Mucosa of rectum (tissue), 2 donors: ENCODE measurements around the gene DQX1.
A peak's percentile ranks its signal among the peaks of the same experiment; 100 is the strongest.
"Not testable (repeated sequence)": the region's sequence is repeated elsewhere in the genome, so short reads cannot be mapped to it uniquely, and the experiment has no call there.

Experiments used
- H3K27ac ChIP-seq, 2 donors: one replicate each; pipeline ENCODE4 v1.7.0; 2013; ENCODE audit warnings: inconsistent platforms in 2 of 2, low read depth in 2 of 2, low read length in 2 of 2
- H3K27me3 ChIP-seq, 2 donors: one replicate each; pipeline ENCODE4 v1.7.0; 2013; ENCODE audit warnings: low read length in 2 of 2; ENCODE audit not compliant: control insufficient read depth in 2 of 2, insufficient read depth in 2 of 2
- H3K36me3 ChIP-seq, 2 donors: one replicate each; pipeline ENCODE4 v1.7.0; 2013; ENCODE audit warnings: low read length in 2 of 2; ENCODE audit not compliant: control insufficient read depth in 2 of 2, insufficient read depth in 2 of 2
- H3K4me1 ChIP-seq, 2 donors: one replicate each; pipeline ENCODE4 v1.7.0; 2013; ENCODE audit warnings: low read length in 2 of 2, mild to moderate bottlenecking in 1 of 2; ENCODE audit not compliant: control insufficient read depth in 2 of 2, insufficient read depth in 2 of 2
- H3K4me3 ChIP-seq, 2 donors: one replicate each; pipeline ENCODE4 v1.7.0; 2013; ENCODE audit warnings: low read length in 2 of 2
- H3K9ac ChIP-seq, 2 donors: one replicate each; pipeline ENCODE4 v1.7.0; 2013; ENCODE audit warnings: low read length in 2 of 2, low read depth in 1 of 2, mild to moderate bottlenecking in 1 of 2
- H3K9me3 ChIP-seq, 2 donors: one replicate each; pipeline ENCODE4 v1.7.0; 2013; ENCODE audit warnings: low read length in 2 of 2; ENCODE audit not compliant: control insufficient read depth in 2 of 2
- donor health status: healthy.
- donor health status: Normal muscosa, but diverticular disease.

The DQX1 gene

DNA sequence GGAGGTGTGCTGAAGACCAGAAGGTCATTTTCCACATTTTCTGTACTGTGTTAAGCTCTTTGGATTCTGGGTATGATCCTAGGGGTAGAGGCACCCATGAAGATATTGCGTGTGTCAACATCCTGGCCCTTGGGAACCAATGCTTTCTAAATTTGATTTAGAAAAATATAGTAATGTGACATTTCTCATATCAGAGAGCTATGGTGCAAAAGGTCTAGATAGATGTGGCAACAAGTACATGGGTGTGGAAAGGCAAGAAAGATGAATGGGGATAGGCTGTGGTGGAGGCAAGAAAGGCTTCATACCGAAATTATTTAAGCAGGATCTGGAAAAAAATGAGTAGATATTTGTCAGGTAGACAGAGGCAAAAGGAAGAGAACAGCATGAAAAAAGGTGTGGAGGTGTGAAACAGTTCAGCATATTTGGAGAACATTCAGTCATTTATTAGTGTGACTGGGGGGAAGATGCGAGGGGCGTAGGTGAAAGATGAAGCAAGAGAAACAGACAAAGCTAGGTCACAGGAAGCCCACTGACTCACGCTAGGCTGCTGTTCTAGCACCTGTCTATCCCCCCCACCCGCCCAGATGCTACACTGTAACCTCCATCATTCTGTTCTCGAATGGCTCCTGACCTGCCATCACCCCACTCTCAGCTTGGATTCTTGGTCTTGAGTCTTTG is 40.2 kb upstream of the DQX1 start:
- peaks cover 0 to 4% of the 10 kb centered on the region in 2 donors for H3K4me1 ChIP-seq
- H3K4me3 ChIP-seq: no peak overlapping the region
- no peak overlapping the region for H3K9ac ChIP-seq
- no peaks in the 10 kb centered on the region for H3K36me3 ChIP-seq
- H3K9me3 ChIP-seq: no peaks in the 10 kb centered on the region
- no peak overlapping the region for H3K27ac ChIP-seq
- H3K27me3 ChIP-seq: no peaks in the 10 kb centered on the region

DNA sequence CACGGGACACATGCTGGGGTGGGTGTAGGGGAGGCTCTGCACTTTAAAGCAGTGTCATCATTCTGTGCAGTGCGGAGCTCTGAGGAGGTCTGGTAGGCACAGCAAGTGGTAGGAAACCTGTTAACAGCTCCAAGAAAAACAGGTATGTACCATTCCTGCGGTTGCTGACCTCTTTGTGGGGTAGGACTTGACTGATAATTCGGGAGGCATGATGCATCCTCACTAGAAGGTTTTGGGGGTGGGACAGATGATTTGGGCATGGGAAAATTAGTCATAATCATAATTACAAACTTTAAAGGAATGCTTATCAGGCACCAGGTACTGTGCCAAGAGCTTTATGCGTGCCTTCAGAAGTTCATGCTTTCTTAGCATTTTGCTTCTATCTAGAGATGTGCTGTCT is 38.2 kb upstream of the DQX1 start:
- H3K9me3 ChIP-seq: no peaks in the 10 kb centered on the region
- no peak overlapping the region for H3K4me3 ChIP-seq
- no peak overlapping the region for H3K9ac ChIP-seq
- no peaks in the 10 kb centered on the region for H3K36me3 ChIP-seq
- no peaks in the 10 kb centered on the region for H3K27me3 ChIP-seq
- no peak overlapping the region for H3K27ac ChIP-seq
- peaks cover 2 to 17% of the 10 kb centered on the region in 2 donors for H3K4me1 ChIP-seq

DNA sequence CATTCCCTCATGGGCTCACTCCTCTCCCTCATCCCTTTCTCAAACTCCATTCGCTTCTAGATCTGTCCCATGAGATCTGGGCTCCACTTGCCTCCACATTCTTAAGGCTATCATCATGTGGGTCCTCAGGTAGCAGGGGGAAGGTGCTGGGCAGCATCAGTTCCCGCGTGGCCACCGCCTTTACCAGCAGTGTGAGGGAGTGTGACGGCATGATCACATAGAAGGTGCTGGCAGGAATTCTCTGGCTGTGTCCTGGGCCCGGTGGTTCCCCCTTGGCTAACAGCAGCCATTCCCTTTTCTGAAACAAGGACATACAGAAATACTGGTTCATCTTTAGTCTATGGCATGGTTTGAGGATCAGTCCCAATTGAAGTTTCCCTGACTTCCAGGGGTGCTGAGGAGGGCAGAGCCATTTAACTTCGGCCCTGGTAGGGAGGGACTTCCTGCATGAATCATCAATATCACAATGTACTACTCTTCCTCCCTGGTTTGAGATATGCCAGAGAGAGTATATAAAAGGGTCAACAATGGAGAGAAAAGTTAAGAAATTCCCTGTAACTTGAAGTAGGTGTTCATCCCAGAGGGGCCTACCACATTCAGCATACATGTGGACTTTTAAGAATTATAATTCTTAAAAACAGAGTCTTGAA is 36.2 kb upstream of the DQX1 start:
- H3K4me3 ChIP-seq: no peak overlapping the region
- H3K27me3 ChIP-seq: no peaks in the 10 kb centered on the region
- peaks cover 0 to 2% of the 10 kb centered on the region in 2 donors for H3K36me3 ChIP-seq
- peaks cover 5 to 29% of the 10 kb centered on the region in 2 donors for H3K4me1 ChIP-seq
- no peaks in the 10 kb centered on the region for H3K9me3 ChIP-seq
- no peak overlapping the region for H3K9ac ChIP-seq
- H3K27ac ChIP-seq: no peak overlapping the region

DNA sequence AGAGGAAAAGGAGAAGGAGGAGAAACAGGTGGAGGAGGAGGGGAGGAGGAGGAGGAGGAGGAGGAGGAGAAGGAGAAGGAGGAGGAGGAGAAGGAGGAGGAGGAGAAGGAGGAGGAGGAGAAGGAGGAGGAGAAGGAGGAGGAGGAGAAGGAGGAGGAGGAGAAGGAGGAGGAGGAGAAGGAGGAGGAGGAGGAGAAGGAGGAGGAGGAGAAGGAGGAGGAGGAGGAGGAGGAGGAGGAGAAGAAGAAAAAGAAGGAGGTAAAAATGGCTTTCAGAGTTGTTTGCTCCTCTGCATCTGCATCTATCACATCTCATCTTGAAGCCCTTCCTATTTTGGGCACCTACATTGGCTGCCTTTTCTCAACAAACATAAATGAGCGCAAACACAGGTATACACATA is 35.0 kb upstream of the DQX1 start:
- peaks cover 5 to 28% of the 10 kb centered on the region in 2 donors for H3K4me1 ChIP-seq

DNA sequence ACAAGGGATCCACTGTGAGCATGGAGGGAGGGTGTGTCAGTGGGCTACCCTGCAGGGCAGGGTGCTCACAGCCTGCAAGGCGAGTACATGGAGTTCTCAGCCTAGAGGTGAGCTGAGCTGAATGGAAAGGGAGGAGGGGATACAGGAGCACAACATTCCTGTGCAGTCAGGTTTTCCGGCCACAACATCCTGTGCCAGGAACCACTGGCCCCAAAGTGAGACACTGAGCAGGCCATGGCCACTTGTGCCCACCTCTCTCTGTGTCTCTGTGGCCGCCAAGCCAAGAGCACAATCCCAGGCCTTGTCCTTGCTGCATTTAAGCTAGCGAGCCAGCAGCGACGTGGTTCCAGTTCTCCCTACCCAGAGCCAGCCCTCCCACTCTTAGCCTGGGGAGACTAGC is 34.6 kb upstream of the DQX1 start:
- H3K27me3 ChIP-seq: no peaks in the 10 kb centered on the region
- H3K9ac ChIP-seq: no peak overlapping the region

More for the DNA sequence above, 35.0 kb upstream of the DQX1 start:
- H3K27me3 ChIP-seq, H3K36me3 ChIP-seq, H3K9ac ChIP-seq, H3K9me3 ChIP-seq, H3K4me3 ChIP-seq, H3K27ac ChIP-seq: not testable (repeated sequence)

DNA sequence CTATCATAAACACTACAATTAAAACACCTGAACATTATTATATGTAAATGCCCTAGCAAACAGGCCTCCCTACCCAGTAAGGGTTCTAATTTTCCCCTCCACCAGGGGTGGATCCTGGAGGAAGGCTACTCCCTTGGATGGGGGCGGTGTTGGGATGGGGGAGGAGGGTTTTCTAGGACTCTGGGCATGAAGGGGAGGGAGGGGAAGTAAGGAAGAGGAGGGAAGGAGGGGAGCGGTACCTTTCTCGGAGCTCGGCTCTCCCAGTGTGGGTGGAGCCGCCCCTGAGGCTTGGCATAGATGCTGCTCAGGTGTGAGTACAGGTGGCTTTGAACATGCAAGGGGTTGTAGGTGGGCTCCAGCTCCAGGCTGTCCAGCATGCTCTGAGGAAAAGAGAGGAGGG is 33.9 kb upstream of the DQX1 start:
- Histone ChIP-seq H3K36me3 (peaks cover 0 to 8% of the 10 kb centered on the region in 2 donors), H3K4me3 (no peak overlapping the region), H3K27ac (no peak overlapping the region), H3K9ac (no peak overlapping the region), H3K27me3 (no peaks in the 10 kb centered on the region), H3K4me1 (peaks cover 5 to 28% of the 10 kb centered on the region in 2 donors), H3K9me3 (no peaks in the 10 kb centered on the region)

More for the DNA sequence above, 34.6 kb upstream of the DQX1 start:
- no peak overlapping the region for H3K4me3 ChIP-seq
- no peak overlapping the region for H3K27ac ChIP-seq
- peaks cover 5 to 28% of the 10 kb centered on the region in 2 donors for H3K4me1 ChIP-seq
- peaks cover 0 to 8% of the 10 kb centered on the region in 2 donors for H3K36me3 ChIP-seq
- no peaks in the 10 kb centered on the region for H3K9me3 ChIP-seq

DNA sequence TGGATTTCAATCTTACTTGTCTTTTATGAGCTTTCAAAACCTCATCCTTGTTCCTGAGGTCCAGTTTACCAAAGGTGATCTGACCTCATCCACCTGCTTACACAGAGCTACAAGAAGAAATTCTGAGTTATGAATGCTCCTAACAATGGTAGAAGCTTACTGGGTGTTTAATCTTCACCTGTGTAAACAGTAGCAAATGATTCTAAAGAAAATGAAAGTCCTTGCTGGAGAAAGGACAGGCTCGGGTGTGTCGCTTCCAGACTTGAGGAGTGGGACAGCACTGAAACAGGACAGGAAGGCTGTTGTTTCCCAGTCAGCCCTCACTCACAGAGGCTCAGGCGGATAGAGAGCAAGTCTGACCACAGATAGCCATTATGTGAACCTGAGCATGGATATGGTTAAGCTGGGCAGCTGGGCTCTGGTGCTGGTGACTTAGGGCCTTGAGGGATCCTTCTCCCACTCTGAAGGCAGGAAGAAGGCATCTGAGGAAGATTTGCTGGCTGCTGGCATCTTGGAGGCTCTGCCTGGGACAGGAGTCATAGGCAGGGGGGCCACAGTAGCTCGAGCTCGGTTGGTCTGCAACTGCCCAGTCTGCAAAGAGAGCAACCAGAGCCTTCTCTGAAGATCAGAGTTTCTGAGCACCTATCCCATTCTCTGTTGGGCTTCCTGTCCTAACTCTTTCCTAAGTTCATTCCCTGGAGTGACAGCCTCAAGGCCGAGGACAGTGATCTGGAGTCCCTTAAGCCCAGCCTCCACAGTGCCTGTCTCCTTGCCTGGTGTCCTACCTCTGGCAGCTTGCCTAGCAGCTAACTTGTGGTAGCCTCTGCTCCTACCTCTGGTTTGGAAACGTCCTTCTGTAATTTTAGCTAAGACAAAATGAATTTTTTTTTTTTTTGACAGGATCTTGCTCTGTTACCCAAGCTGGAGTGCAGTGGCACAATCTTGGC is 32.5 kb upstream of the DQX1 start:
- H3K27ac ChIP-seq: peak overlapping the region; percentile 32 to 49
- no peaks in the 10 kb centered on the region for H3K9me3 ChIP-seq
- no peaks in the 10 kb centered on the region for H3K27me3 ChIP-seq
- peaks cover 5 to 28% of the 10 kb centered on the region in 2 donors for H3K4me1 ChIP-seq
- no peak overlapping the region for H3K4me3 ChIP-seq
- no peak overlapping the region for H3K9ac ChIP-seq
- H3K36me3 ChIP-seq: peaks cover 0 to 8% of the 10 kb centered on the region in 2 donors

DNA sequence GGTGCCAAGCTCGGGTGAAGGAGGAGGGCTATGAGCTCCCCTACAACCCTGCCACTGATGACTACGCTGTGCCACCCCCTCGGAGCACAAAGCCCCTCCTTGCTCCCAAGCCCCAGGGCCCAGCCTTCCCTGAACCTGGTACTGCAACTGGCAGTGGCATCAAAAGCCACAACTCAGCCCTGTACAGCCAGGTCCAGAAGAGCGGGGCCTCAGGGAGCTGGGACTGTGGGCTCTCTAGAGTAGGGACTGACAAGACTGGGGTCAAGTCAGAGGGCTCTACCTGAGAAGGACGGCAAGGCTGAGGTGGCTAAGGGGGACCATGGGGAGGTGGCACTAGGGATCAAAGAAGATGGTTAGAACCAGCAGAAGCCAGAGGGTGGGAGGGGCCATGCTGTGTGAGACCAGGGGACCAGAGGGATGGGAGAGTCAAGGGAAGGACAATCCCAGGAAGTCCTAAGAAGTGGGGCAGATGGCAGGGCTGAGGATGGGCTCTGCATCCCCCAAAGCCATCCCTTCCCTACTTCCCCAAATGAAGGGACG is 30.9 kb upstream of the DQX1 start:
- Histone ChIP-seq H3K27ac (no peak overlapping the region), H3K9me3 (no peaks in the 10 kb centered on the region), H3K9ac (no peak overlapping the region), H3K4me3 (no peak overlapping the region), H3K36me3 (peaks cover 0 to 8% of the 10 kb centered on the region in 2 donors), H3K27me3 (no peaks in the 10 kb centered on the region), H3K4me1 (peaks cover 9 to 28% of the 10 kb centered on the region in 2 donors)

DNA sequence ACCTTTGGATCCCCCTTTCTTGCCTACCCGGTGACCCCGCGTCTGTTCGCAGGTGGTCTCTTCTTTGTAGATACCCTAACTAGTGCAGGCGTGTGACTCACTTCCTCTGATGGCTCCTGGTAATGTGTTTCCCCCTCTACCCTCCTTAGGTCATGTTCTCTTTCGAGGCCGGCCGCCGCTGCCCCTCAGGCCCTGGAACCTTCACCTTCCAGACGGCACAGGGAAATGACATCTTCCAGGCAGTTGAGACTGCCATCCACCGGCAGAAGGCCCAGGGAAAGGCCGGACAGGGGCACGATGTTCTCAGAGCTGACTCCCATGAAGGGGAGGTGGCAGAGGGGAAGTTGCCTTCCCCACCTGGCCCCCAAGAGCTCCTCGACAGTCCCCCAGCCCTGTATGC is 30.1 kb upstream of the DQX1 start:
- H3K27ac ChIP-seq: no peak overlapping the region

More for the DNA sequence above, 30.1 kb upstream of the DQX1 start:
- H3K9me3 ChIP-seq: no peaks in the 10 kb centered on the region
- no peak overlapping the region for H3K9ac ChIP-seq
- H3K27me3 ChIP-seq: no peaks in the 10 kb centered on the region
- H3K36me3 ChIP-seq: peaks cover 0 to 8% of the 10 kb centered on the region in 2 donors
- no peak overlapping the region for H3K4me3 ChIP-seq
- peaks cover 9 to 28% of the 10 kb centered on the region in 2 donors for H3K4me1 ChIP-seq
